Panc1 (cell line): Measurements from ENCODE around the gene FKBP4. TPM values are rescaled to one million over a fixed set of nuclear protein-coding genes. Genes with fewer than 3 reads are reported as not detected.

Experiments used
- ATAC-seq: fragments of 200-7000 bp; cut with Tn5 transposase; 2 replicates; pipeline ENCODE4 v1.9.1; 2020; ENCODE audit warnings: mild to moderate bottlenecking, moderate library complexity
- BruUV-seq: library from RNA; stranded (reverse); fragments of 400-500 nt; replicated peaks from 2 replicates; lab custom pipeline; 2021; lab: Mats Ljungman, UMichigan
- CTCF ChIA-PET: fragments of 300-600 bp; sonication (Branson Sonifier 250); formaldehyde crosslinking; loops from one replicate; lab custom pipeline; 2022; ENCODE audit warnings: antibody characterized with exemption; lab: Charles Lee
- POLR2A ChIA-PET: fragments of 300-600 bp; sonication (Branson Sonifier 250); formaldehyde crosslinking; loops from one replicate; lab custom pipeline; 2022; ENCODE audit warnings: antibody characterized with exemption; lab: Charles Lee
- DNase-seq: peaks from one replicate; pipeline ENCODE4 v3.0.0-alpha.2; 2010; ENCODE audit warnings: low read depth, low spot score
- H3K27ac ChIP-seq: 2 replicates; pipeline ENCODE4 v1.5.1; 2011; ENCODE audit warnings: mild to moderate bottlenecking, low read length, inconsistent platforms
- H3K27me3 ChIP-seq: fragments of 200-500 bp; sonication (Bioruptor generic); 2 replicates; pipeline ENCODE4 v1.6.0; 2014; ENCODE audit warnings: low read length, inconsistent platforms; ENCODE audit not compliant: control insufficient read depth, insufficient read depth
- H3K36me3 ChIP-seq: fragments of 200-500 bp; sonication (Bioruptor generic); 2 replicates; pipeline ENCODE4 v1.5.1; 2014; ENCODE audit warnings: inconsistent platforms, mild to moderate bottlenecking, low read length, moderate library complexity; ENCODE audit not compliant: control insufficient read depth, insufficient read depth
- H3K4me1 ChIP-seq: 2 replicates; pipeline ENCODE4 v1.5.1; 2011; ENCODE audit warnings: inconsistent platforms, mild to moderate bottlenecking, low read length, moderate library complexity; ENCODE audit not compliant: control insufficient read depth, insufficient read depth
- H3K4me3 ChIP-seq, 2 experiments: 2 replicates each; pipeline ENCODE4 v1.5.1; 2011 to 2012; ENCODE audit warnings: low read depth in 2 of 2, low read length in 2 of 2, mild to moderate bottlenecking in 2 of 2, inconsistent platforms in 1 of 2, moderate library complexity in 1 of 2
- H3K9me3 ChIP-seq: fragments of 200-500 bp; sonication (Bioruptor generic); 2 replicates; pipeline ENCODE4 v1.5.1; 2014; ENCODE audit warnings: low read depth, mild to moderate bottlenecking, inconsistent platforms, low read length, moderate library complexity; ENCODE audit not compliant: control insufficient read depth, insufficient read depth
- CTCF ChIP-seq: fragments of 450-650 bp; IDR thresholded peaks from 2 replicates; pipeline ENCODE4 v1.5.1; 2017; ENCODE audit warnings: mild to moderate bottlenecking
- POLR2AphosphoS5 ChIP-seq: IDR thresholded peaks from 2 replicates; pipeline ENCODE4 v1.6.1; 2012; ENCODE audit warnings: mild to moderate bottlenecking, low read depth, low read length, moderate library complexity
- SIN3A ChIP-seq: IDR thresholded peaks from 2 replicates; pipeline ENCODE4 v1.6.1; 2012; ENCODE audit warnings: low read depth, mild to moderate bottlenecking, low read length, moderate library complexity, borderline replicate concordance; ENCODE audit not compliant: insufficient read depth
- TCF7L2 ChIP-seq: IDR thresholded peaks from 2 replicates; pipeline ENCODE4 v1.6.1; 2011; ENCODE audit warnings: mild to moderate bottlenecking, low read depth, low read length, inconsistent platforms
- in situ Hi-C: cut with HindIII; loops from 2 replicates; pipeline ENCODE4 v1.10.0; 2016; ENCODE audit warnings: low sequenced_read_pairs, low pct_unique_long_range_greater_than_20kb
- intact Hi-C: fragments of 100-400 bp; cut with micrococcal nuclease; formaldehyde crosslinking; loops from one replicate; pipeline ENCODE4 v1.10.0; 2022; ENCODE audit not compliant: unreplicated experiment
- total RNA-seq: library from RNA; stranded (reverse); gene quantifications from one replicate; pipeline ENCODE4 v1.2.1, GENCODE V29; 2021; ENCODE audit not compliant: unreplicated experiment
- TF ChIP-seq, protein P1 (sequence below), 2 experiments: IDR thresholded peaks; 2 replicates each; pipeline ENCODE4 v1.6.1; 2011 to 2012; ENCODE audit warnings: low read depth in 2 of 2, control low read depth in 1 of 2, low read length in 1 of 2, mild to moderate bottlenecking in 1 of 2, moderate library complexity in 1 of 2; ENCODE audit not compliant: insufficient read depth in 1 of 2

Gene FKBP4
- total RNA-seq, 1 experiment from 2014 or later = 64.9 TPM

DNA sequence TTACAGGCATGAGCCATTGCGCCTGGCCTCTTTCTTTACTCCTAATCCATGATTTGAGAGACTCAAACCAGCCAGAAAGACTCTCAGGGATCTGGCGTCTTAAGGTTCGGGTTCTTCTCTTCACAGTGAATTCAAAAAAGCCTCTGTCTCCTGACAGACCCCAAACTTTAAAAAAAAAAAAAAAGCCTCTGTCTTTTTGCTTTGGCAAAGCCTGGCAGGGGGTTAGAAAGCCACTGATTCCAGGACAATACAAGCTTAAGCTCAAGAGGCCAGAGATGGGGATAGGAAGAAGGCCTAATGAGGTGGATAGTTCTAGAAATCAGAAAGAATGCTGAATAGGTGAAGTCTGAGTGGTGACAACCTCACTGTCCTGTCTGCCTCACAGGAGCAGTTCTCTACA is 31.3 kb downstream of the FKBP4 start:
- intact Hi-C loops (no loop called here), in situ Hi-C loops (no loop called here)
- TF ChIP-seq CTCF (no peak), SIN3A (no peak), POLR2AphosphoS5 (no peak), TCF7L2 (no peak)
- TF ChIP-seq, protein P1, sequence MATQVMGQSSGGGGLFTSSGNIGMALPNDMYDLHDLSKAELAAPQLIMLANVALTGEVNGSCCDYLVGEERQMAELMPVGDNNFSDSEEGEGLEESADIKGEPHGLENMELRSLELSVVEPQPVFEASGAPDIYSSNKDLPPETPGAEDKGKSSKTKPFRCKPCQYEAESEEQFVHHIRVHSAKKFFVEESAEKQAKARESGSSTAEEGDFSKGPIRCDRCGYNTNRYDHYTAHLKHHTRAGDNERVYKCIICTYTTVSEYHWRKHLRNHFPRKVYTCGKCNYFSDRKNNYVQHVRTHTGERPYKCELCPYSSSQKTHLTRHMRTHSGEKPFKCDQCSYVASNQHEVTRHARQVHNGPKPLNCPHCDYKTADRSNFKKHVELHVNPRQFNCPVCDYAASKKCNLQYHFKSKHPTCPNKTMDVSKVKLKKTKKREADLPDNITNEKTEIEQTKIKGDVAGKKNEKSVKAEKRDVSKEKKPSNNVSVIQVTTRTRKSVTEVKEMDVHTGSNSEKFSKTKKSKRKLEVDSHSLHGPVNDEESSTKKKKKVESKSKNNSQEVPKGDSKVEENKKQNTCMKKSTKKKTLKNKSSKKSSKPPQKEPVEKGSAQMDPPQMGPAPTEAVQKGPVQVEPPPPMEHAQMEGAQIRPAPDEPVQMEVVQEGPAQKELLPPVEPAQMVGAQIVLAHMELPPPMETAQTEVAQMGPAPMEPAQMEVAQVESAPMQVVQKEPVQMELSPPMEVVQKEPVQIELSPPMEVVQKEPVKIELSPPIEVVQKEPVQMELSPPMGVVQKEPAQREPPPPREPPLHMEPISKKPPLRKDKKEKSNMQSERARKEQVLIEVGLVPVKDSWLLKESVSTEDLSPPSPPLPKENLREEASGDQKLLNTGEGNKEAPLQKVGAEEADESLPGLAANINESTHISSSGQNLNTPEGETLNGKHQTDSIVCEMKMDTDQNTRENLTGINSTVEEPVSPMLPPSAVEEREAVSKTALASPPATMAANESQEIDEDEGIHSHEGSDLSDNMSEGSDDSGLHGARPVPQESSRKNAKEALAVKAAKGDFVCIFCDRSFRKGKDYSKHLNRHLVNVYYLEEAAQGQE (IDR thresholded peaks at IDR 0.05; ENCODE audit: insufficient read depth in 1 of 2, low read depth in 2 of 2, low read length in 1 of 2) = no peak
- DNase-seq (no peak), ATAC-seq (no peak)
- 0 out of 2 replicates have a peak, but pooled peaks cover 2% of the 10 kb centered on the region for H3K36me3 ChIP-seq
- POLR2A ChIA-PET = no interaction called here
- CTCF ChIA-PET = no interaction called here
- H3K9me3 ChIP-seq = no peaks in the 10 kb centered on the region
- H3K27me3 ChIP-seq = no peaks in the 10 kb centered on the region
- no peaks in the 10 kb centered on the region for H3K4me1 ChIP-seq
- no TSS peak for BruUV-seq
- H3K27ac ChIP-seq = no peak overlapping the region
- no peak overlapping the region for H3K4me3 ChIP-seq

GRCh38 chr12:2826721-2827515 is 32.1 kb downstream of the FKBP4 start:
- 0 out of 2 replicates have a peak, but pooled peaks cover 2% of the 10 kb centered on the region for H3K36me3 ChIP-seq
- TF ChIP-seq, protein P1 (IDR thresholded peaks at IDR 0.05; ENCODE audit: insufficient read depth in 1 of 2, low read depth in 2 of 2, low read length in 1 of 2) = no peak
- no peak for TF ChIP-seq SIN3A
- no peak for TF ChIP-seq CTCF
- TF ChIP-seq POLR2AphosphoS5 = no peak
- TF ChIP-seq TCF7L2 = no peak

More at GRCh38 chr12:2826721-2827515, 32.1 kb downstream of the FKBP4 start:
- Histone ChIP-seq H3K4me1 (no peaks in the 10 kb centered on the region), H3K4me3 (no peak overlapping the region), H3K27ac (no peak overlapping the region), H3K9me3 (no peaks in the 10 kb centered on the region), H3K27me3 (no peaks in the 10 kb centered on the region)
- BruUV-seq = no TSS peak
- ATAC-seq (no peak), DNase-seq (no peak)
- in situ Hi-C loops (no loop called here), intact Hi-C loops (no loop called here)
- ChIA-PET CTCF (no interaction called here), POLR2A (no interaction called here)
